Stimulated activated CD8-positive, alpha-beta memory T cell treated with anti-CD3 and anti-CD28 coated beads, Interleukin-12 subunit alpha, Interleukin-12 subunit beta, amount 100 ng/mL, for 1 hour (primary cell): ENCODE results near the gene PTPRH.

Experiments
- DNase-seq: peaks from one replicate; pipeline ENCODE4 v3.0.0-alpha.2; 2020; ENCODE audit warnings: low read depth

PTPRH gene

DNA sequence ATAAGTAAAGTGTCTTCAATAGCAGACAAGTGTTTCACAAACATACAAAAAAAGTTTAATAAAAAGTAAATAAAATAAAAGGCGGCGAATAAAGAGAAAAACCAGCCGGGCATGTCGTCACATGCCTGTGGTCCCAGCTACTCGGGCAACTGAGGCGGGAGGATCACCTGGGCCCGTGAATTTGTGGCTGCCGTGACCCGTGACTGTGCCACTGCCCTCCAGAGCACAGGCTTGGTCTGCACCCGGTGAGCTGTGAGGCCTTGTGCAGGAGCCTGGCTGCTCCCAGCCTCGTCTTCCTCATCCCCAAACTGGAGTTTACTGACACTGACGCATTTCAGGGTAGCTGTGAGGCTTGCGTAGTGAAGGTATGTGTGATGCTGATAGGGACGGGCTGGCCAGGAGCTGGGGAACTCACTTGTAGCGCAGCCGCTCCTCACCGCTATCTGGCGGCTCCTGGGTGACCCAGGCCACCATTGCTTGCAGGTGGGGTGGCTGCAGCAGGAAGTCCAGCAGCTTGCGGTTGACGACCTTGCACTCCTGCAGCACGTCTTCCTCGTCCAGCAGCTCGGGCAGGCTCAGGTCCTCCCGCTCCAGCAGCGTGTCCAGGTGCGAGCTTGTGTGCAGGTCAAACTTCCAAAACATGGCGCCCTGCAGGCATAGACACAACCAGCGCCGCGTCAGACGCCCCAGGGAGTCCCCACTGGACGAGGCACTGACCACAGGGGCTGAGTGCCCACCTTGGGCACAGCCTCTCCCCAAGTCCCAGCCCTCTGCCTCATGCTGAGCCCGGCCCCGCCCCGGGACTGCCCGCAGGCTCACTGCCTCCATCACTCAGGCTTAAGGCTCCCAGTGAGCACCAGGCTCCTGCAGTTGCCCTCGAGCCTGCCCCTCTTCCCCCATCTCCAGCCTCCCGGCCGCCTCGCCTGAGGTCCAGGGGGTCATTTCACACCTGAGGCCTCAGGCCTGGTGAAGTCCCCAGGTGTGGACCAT lies 37.5 kb upstream of the PTPRH start:
- DNase-seq: no peak

GRCh38 chr19:55245236-55245904 lies 36.1 kb upstream of the PTPRH start:
- no peak for DNase-seq

- DNase-seq: no peak
These were observed 34.8 kb upstream of the PTPRH start for GRCh38 chr19:55244004-55244680.

DNA sequence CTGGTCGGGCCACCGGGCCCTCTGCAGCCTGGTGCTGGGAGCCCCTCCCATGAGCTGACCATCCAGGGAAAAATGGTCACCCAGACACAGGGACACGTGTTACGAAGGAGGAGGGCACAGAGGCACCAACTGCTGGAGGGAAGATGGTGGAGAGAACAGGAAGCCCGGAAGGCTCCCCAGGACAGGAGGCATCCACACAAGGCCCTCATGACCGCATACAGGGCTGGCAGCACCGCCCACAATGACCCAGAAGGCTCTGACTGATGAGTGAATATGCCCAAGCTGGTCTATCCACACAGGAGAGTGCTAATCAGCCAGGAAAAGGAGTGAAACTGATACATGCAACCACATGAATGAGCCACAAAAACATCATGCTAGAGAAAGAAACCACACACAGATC lies 33.2 kb upstream of the PTPRH start:
- DNase-seq: no peak

- DNase-seq: no peak
These were observed 32.7 kb upstream of the PTPRH start for GRCh38 chr19:55241935-55242464.

GRCh38 chr19:55241143-55241934 lies 32.0 kb upstream of the PTPRH start:
- no peak for DNase-seq

DNA sequence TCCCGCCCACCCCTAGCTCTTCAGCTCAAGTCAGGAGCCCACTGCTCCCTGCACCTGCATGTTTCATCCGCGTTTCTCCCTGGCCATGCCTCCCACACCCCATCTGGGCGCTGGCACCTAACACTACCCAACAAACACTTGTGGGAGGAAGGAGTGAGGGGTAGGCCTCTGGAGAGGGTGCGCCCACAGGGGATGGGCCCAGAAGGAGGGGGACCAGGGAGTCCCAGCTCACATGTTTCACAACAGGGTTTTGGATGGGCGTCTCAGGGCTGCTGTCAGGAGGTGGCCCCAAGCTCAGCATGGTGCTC lies 31.4 kb upstream of the PTPRH start:
- no peak for DNase-seq

GRCh38 chr19:55239004-55239403 lies 29.7 kb upstream of the PTPRH start:
- DNase-seq: no peak

DNA sequence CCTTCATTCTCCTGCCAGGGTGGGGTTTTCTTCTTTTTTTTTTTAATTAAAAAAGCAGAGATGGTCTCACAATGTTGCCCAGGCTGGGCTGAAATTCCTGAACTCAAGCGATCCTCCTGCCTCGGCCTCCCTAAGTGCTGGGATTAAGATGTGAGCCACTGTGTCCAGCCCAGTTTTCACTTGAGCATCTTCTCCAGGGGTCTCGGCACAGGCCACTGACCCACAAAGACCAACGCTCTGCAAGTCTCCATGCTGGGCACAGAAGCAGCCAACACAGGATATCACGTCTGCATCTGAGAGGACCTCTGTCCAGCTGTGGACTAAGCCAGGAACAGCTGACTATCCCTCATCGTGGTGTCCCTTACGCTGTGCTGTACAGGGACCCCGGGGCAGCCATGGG lies 28.7 kb upstream of the PTPRH start:
- no peak for DNase-seq

DNA sequence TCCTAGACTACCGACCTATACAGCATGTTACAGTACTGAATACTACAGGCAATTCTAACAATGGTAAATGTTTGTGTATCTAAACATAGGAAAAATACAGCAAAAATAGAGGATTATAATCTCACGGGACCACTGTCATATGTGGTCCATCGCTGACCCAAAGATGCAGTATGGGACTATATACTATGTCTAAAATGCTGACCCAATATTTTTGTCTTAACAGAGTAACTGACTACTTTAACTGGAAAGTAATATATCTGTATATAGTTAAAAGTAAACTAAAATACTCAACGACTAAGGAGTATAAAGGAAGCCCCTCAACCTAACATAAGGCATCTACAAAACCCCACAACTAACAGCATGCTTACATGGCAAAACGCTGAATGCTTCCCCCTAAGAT lies 23.7 kb upstream of the PTPRH start:
- DNase-seq: no peak

GRCh38 chr19:55232286-55232602 lies 22.9 kb upstream of the PTPRH start:
- no peak for DNase-seq

- DNase-seq: no peak
These were observed 22.3 kb upstream of the PTPRH start for GRCh38 chr19:55231391-55232285.

DNA sequence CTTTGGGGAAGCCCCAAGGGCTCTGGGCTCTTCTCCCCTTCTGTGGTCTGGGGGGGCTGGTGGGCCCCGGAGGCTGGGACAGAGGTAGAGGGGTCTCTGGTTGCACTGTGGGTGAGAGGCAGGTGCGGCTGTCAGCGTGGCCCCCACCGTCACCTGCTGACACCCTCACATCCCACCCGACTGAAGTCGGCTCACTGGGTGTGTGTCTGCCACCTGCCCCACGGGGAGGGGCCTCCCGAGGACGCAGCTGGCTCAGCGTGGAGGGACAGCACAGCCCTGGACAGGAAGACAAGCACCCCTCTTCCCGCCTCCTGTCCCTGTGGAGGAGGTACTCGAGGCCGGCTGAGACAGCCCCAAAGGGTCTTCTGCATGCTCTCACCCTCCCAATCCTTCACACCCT lies 21.5 kb upstream of the PTPRH start:
- no peak for DNase-seq

GRCh38 chr19:55230329-55230728 lies 21.0 kb upstream of the PTPRH start:
- DNase-seq: no peak

- no peak for DNase-seq
These were observed 20.5 kb upstream of the PTPRH start for GRCh38 chr19:55229789-55230182.

GRCh38 chr19:55229145-55229788 lies 20.0 kb upstream of the PTPRH start:
- no peak for DNase-seq

DNA sequence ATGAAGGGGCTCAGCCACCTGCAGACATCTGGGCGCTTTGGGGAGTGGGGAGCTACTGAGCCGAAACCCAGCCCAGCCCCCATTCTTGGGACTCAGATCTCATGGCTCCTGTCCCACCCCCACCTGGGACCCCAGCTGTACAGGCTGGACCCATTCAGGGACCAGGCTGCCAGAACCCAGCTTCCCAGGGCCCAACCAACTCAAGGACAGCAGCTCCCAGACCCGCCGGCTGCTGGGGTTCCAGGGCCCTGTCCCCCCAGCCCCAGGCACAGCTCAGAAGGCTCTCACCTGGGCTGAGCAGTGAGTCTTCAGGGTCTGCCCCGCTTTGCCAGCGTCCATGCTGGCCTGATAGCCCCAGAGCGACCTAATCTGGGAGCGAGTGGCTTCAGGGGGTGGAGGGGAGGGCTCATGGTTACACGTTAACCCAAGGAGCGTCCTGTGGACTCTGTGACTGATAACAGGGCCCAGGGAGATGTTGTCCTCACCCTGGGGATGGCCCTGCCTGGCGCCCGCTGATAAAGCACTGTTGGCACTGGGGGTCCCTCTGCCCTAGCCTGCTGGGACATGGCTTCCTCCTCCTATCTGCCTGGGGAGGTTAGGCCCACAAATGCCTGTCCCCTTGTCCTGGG lies 19.2 kb upstream of the PTPRH start, which contains the start of gene TMEM86B:
TSS of gene TMEM86B (minus strand) at position 361 of the 629 bp plus-strand sequence. CDS start at position 339, 22 bp downstream.
- no peak for DNase-seq

DNA sequence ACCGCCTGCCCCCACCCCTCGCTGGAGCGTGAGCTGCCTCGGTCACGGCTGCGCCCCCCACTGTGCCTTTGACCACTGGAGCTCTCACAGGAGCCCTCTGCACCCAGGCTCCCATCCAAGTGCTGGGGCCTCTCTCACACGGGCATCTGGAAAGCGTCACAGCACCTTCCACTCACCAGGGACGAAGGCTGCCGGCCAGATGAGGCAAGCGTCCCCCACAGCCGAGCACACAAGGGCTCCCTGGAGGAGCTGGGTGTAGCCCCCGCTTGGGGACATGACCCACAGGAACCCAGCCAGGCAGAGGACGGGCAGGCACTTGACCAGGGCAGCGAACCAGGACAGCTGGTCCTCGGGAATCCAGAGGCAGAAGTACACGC lies 18.7 kb upstream of the PTPRH start:
- DNase-seq: no peak

DNA sequence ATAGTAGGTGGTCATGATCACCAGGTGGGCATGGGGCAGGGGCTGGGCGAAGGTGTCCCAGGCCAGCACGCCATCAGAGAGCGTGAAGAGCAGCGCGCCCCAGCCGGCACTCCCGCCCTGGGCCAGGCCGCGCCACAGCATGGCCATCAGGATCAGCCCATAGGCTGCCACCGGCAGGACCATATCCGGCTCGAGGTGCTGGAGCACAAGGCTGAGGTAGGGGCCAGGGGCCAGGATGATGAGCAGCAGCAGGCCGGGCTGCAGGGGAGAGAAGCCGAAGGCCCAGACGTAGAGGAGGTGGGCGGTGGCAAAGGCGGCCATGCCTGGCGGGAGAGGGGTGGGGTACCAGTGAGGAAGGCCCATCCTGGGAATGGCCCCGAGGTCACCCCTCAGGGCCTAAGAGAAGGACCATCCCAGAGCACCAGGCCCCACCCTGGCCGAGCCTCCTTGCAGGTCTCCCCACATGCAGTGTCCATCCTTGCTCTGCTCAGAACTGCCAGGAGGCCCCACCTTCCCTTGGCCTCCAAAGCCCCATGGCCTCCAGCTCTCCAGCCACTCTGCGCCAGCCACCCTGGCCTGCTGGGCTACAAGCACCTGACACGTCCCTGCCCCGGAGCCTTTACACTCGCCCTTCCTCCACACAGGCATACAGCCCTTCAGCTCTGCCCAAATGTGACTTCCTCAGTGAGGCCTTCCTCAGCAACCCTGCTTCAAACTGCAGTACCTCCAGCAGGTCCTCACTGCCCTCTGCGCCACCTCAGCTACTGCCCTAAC lies 18.1 kb upstream of the PTPRH start:
- no peak for DNase-seq
